Measurements from ENCODE around the gene PIK3R1.

DNA sequence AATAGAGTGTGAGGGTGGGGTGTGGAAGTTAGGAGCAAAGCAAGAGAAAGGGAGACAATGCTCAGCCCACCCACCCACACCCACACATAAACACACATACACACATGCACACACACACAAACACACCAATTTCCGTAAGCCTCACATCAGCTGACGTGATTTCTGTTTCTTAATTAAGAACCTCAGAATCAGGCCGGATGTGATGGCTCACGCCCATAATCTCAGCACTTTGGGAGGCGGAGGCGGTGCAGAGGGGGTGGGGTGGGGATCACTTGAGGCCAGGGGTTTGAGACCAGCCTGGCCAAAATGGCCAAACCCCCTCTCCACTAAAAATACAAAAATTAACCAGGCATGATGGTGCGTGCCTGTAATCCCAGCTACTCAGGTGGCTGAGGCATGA lies 26.4 kb upstream of the PIK3R1 start:
- TF ChIP-seq EZH2phosphoT487 (IDR thresholded peaks at IDR 0.05), result no peak
- TF ChIP-seq, protein P1, sequence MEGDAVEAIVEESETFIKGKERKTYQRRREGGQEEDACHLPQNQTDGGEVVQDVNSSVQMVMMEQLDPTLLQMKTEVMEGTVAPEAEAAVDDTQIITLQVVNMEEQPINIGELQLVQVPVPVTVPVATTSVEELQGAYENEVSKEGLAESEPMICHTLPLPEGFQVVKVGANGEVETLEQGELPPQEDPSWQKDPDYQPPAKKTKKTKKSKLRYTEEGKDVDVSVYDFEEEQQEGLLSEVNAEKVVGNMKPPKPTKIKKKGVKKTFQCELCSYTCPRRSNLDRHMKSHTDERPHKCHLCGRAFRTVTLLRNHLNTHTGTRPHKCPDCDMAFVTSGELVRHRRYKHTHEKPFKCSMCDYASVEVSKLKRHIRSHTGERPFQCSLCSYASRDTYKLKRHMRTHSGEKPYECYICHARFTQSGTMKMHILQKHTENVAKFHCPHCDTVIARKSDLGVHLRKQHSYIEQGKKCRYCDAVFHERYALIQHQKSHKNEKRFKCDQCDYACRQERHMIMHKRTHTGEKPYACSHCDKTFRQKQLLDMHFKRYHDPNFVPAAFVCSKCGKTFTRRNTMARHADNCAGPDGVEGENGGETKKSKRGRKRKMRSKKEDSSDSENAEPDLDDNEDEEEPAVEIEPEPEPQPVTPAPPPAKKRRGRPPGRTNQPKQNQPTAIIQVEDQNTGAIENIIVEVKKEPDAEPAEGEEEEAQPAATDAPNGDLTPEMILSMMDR (IDR thresholded peaks at IDR 0.05), result no peak

Measured in neural progenitor cell (in vitro differentiated cells).